Vagina (tissue), 2 donors: ENCODE measurements around the gene UAP1. TPM values are rescaled to one million over a fixed set of nuclear protein-coding genes. Genes with fewer than 3 reads are reported as not detected.
"Not testable (repeated sequence)": the region's sequence is repeated elsewhere in the genome, so short reads cannot be mapped to it uniquely, and the experiment has no call there.

Experiments
- DNase-seq, 2 donors: peaks; one replicate each; pipeline ENCODE4 v3.0.0-alpha.2; 2017; ENCODE audit errors: extremely low spot score in 2 of 2
- H3K27ac ChIP-seq: fragments of 200-600 bp; sonication (generic); one replicate; pipeline ENCODE4 v1.5.1; 2019
- H3K27me3 ChIP-seq: fragments of 200-600 bp; sonication (generic); one replicate; pipeline ENCODE4 v1.5.1; 2019
- H3K36me3 ChIP-seq, 2 donors: fragments of 200-600 bp; sonication (generic); one replicate each; pipeline ENCODE4 v1.5.1; 2017 to 2019
- H3K4me1 ChIP-seq: fragments of 200-600 bp; sonication (generic); one replicate; pipeline ENCODE4 v1.5.1; 2019
- H3K4me3 ChIP-seq, 2 donors: fragments of 200-600 bp; sonication (generic); 1 replicate in 1 of 2; 2 replicates in 1 of 2; pipeline ENCODE4 v1.5.1; 2016 to 2019
- H3K9me3 ChIP-seq: fragments of 200-600 bp; sonication (generic); one replicate; pipeline ENCODE4 v1.5.1; 2019
- CTCF ChIP-seq, 3 experiments: fragments of 450-650 bp in 2 of 3; fragments of 200-600 bp in 1 of 3; sonication (generic) in 1 of 3; IDR thresholded peaks; one replicate each; pipeline ENCODE4 v1.5.1; 2017 to 2019; ENCODE audit warnings: antibody characterized with exemption in 3 of 3, mild to moderate bottlenecking in 2 of 3, moderate library complexity in 2 of 3
- POLR2A ChIP-seq, 2 donors: fragments of 450-650 bp; IDR thresholded peaks; one replicate each; pipeline ENCODE4 v1.6.1; 2017; ENCODE audit warnings: antibody characterized with exemption in 2 of 2, mild to moderate bottlenecking in 2 of 2, moderate library complexity in 2 of 2
- POLR2AphosphoS5 ChIP-seq, 2 donors: sonication (generic); formaldehyde crosslinking; IDR thresholded peaks; one replicate each; pipeline ENCODE4 v1.9.0; 2017; ENCODE audit warnings: antibody characterized with exemption in 2 of 2, mild to moderate bottlenecking in 2 of 2, low read depth in 1 of 2; ENCODE audit not compliant: insufficient read depth in 1 of 2
- intact Hi-C: fragments of 100-400 bp; cut with DNase I; formaldehyde crosslinking; loops from one replicate; pipeline ENCODE4 v1.15.1; 2023
- total RNA-seq: library from RNA; depleted of rRNA; stranded (reverse); fragments of >200 nt; gene quantifications from one replicate; pipeline ENCODE4 v1.2.3, GENCODE V29; 2016

UAP1 gene
- total RNA-seq, 1 donor from 2014 or later = 118 TPM

DNA sequence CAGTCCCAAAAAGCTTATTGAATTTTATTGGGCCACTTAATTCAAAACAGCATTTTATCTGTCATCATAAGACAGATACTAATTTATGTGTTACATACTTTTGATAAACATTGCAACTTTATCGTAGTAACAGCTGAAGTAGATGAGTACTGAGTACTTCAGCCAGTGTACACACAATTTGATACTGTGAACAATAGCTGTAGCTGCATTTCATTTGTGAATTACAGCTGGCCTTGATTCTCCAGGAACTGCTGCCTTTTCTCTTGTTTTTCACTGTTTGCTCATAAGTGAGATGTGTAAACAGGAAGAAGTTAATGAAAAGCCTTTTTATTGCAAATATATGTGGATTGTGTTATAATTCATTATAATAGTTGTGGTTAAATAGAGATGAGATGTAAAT lies 10.2 kb downstream of the UAP1 start:
- TF ChIP-seq POLR2A (IDR thresholded peaks at IDR 0.05) = no peak
- no peak for TF ChIP-seq CTCF (IDR thresholded peaks at IDR 0.05)
- TF ChIP-seq POLR2AphosphoS5 (IDR thresholded peaks at IDR 0.05; ENCODE audit: insufficient read depth in 1 of 2, low read depth in 1 of 2) = no peak
- Histone ChIP-seq H3K27me3 (no peaks in the 10 kb centered on the region), H3K36me3 (peaks cover 0 to 10% of the 10 kb centered on the region in 2 donors), H3K4me3 (no peak overlapping the region), H3K27ac (no peak overlapping the region), H3K4me1 (peaks cover 51% of the 10 kb centered on the region), H3K9me3 (no peaks in the 10 kb centered on the region)
- DNase-seq = no peak
- intact Hi-C loops = no loop called here

- H3K4me1 ChIP-seq = peaks cover 51% of the 10 kb centered on the region
- DNase-seq = no peak
- peaks cover 0 to 15% of the 10 kb centered on the region in 2 donors for H3K36me3 ChIP-seq
- peak overlapping the region; percentile 6 for H3K27ac ChIP-seq
- intact Hi-C loops = no loop called here
- no peak overlapping the region for H3K4me3 ChIP-seq
- no peaks in the 10 kb centered on the region for H3K9me3 ChIP-seq
- H3K27me3 ChIP-seq = no peaks in the 10 kb centered on the region
- no peak for TF ChIP-seq CTCF (IDR thresholded peaks at IDR 0.05)
- no peak for TF ChIP-seq POLR2AphosphoS5 (IDR thresholded peaks at IDR 0.05; ENCODE audit: insufficient read depth in 1 of 2, low read depth in 1 of 2)
- TF ChIP-seq POLR2A (IDR thresholded peaks at IDR 0.05) = no peak
Measured at GRCh38 chr1:162573136-162573535, 11.6 kb downstream of the UAP1 start.

DNA sequence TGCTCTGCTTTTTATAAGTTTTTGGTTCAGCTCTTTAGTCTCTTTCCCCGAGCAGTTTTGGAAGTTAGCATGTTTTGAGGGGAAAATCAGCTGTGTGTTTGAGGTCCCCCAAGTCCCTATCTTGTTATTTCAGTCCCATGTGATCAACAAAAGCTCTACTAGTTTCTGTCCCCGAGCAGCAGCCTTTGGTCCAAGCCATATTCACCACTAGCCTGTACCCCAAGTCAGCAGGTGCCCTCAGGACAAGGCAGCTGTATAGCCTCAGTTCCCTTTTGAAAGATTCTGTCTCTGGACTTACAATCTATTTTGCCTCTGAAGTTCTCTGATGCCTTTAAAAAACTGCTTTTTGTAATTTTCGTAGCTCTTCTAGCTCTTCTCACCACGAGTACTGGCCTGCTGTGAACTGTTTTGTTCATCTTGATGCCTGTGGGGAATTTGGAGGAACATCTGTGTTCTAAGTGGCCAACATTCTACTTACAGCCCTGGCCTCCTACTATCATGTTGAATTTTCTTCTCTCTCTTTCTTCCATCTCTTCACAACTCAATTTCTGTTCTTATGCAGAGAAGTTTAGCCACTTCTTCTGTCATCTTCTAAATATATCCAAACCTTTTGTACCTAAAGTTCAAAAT lies 16.7 kb downstream of the UAP1 start:
- intact Hi-C loops = no loop called here
- TF ChIP-seq POLR2A (IDR thresholded peaks at IDR 0.05) = no peak
- no peak for TF ChIP-seq CTCF (IDR thresholded peaks at IDR 0.05)
- no peak for TF ChIP-seq POLR2AphosphoS5 (IDR thresholded peaks at IDR 0.05; ENCODE audit: insufficient read depth in 1 of 2, low read depth in 1 of 2)

GRCh38 chr1:162578936-162579335 lies 17.4 kb downstream of the UAP1 start:
- H3K36me3 ChIP-seq = peaks cover 0 to 53% of the 10 kb centered on the region in 2 donors
- TF ChIP-seq CTCF (IDR thresholded peaks at IDR 0.05) (no peak), POLR2AphosphoS5 (IDR thresholded peaks at IDR 0.05; ENCODE audit: insufficient read depth in 1 of 2, low read depth in 1 of 2) (no peak), POLR2A (IDR thresholded peaks at IDR 0.05) (no peak)
- H3K27me3 ChIP-seq = no peaks in the 10 kb centered on the region
- no peak overlapping the region for H3K4me3 ChIP-seq
- H3K27ac ChIP-seq = no peak overlapping the region
- no peak for DNase-seq
- no peaks in the 10 kb centered on the region for H3K9me3 ChIP-seq
- intact Hi-C loops = no loop called here
- peaks cover 5% of the 10 kb centered on the region for H3K4me1 ChIP-seq

More for the DNA sequence above, 16.7 kb downstream of the UAP1 start:
- no peak overlapping the region for H3K4me3 ChIP-seq
- no peak for DNase-seq
- no peak overlapping the region for H3K27ac ChIP-seq
- H3K4me1 ChIP-seq = peaks cover 10% of the 10 kb centered on the region
- peaks cover 0 to 46% of the 10 kb centered on the region in 2 donors for H3K36me3 ChIP-seq
- H3K9me3 ChIP-seq = no peaks in the 10 kb centered on the region
- no peaks in the 10 kb centered on the region for H3K27me3 ChIP-seq

DNA sequence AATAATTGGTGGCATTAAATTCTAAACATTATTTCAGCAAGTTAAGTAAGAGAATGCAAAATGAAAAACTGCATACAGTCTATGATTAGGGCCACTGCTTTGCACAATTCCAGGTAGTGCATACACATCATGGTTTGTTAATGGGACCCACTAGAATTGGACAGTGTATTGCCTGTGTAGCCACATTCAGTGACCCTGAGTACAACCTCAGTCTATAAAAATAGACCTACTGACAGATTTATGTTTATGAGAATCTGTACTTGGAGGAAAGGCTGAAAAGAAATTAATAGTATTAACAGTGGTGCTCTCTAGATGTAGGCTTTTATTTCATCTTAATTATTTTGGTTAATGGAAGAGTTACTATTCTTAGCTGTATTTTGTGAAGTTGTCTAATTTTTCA lies 18.8 kb downstream of the UAP1 start:
- Histone ChIP-seq H3K27ac (no peak overlapping the region), H3K4me3 (no peak overlapping the region), H3K4me1 (no peaks in the 10 kb centered on the region), H3K9me3 (no peaks in the 10 kb centered on the region), H3K36me3 (peaks cover 0 to 59% of the 10 kb centered on the region in 2 donors), H3K27me3 (no peaks in the 10 kb centered on the region)
- intact Hi-C loops = no loop called here
- TF ChIP-seq POLR2A (IDR thresholded peaks at IDR 0.05) (no peak), POLR2AphosphoS5 (IDR thresholded peaks at IDR 0.05; ENCODE audit: insufficient read depth in 1 of 2, low read depth in 1 of 2) (no peak), CTCF (IDR thresholded peaks at IDR 0.05) (no peak)
- no peak for DNase-seq

DNA sequence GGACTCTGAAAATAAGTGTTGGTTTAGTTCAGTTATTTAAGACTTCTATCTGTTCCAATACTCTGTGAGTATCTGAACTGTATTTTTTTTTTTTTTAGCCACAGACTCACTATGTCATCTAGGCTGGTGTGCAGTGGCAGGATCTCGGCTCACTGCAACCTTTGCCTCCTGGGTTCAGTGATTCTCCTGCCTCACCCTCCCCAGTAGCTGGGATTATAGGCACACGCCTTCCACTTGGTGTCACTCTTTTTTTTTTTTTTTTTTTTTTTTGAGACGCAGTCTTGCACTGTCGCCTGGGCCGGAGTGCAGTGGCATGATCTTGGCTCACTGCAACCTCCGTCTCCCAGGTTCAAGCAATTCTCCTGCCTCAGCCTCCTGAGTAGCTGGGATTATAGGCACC lies 21.4 kb downstream of the UAP1 start:
- H3K27me3 ChIP-seq, H3K27ac ChIP-seq, H3K4me1 ChIP-seq, H3K4me3 ChIP-seq, H3K9me3 ChIP-seq, DNase-seq, intact Hi-C loops: not testable (repeated sequence)
- H3K36me3 ChIP-seq = peaks cover 0 to 54% of the 10 kb centered on the region in 2 donors

DNA sequence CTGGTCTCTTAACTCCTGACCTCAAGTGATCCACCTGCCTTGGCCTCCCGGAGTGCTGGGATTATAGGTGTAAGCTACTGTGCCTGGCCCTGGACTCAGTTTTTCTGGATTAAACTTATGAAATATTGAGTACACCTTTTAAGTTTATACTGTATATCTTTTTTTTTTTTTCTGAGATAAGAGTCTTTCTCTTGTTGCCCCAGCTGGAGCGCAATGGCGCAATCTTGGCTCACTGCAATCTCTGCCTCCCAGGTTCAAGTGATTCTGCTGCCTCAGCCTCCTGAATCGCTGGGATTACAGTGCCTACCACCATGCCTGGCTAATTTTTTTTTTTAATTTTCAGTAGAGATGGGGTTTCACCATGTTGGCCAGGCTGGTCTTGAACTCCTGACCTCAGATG lies 23.6 kb downstream of the UAP1 start:
- H3K4me3 ChIP-seq, intact Hi-C loops: not testable (repeated sequence)
- H3K36me3 ChIP-seq = peaks cover 0 to 47% of the 10 kb centered on the region in 2 donors

More for the DNA sequence above, 23.6 kb downstream of the UAP1 start:
- not testable (repeated sequence) for H3K9me3 ChIP-seq, H3K27ac ChIP-seq, DNase-seq, H3K4me1 ChIP-seq, H3K27me3 ChIP-seq
